Activated T-helper 2 cell treated with anti-CD3 and anti-CD28 coated beads, Interferon-gamma antibody, Interleukin-2, Interleukin-4, amounts not matched to agents 10 μg/mL and 5 μg/mL and 100 μg/mL, durations not matched to agents 14 hours and 24 hours and 36 hours (primary cell): Measurements from ENCODE around the gene CMTM4. TPM values are rescaled to one million over a fixed set of nuclear protein-coding genes. Genes with fewer than 3 reads are reported as not detected.
"Not testable (repeated sequence)": the region's sequence is repeated elsewhere in the genome, so short reads cannot be mapped to it uniquely, and the experiment has no call there.

Experiments
- DNase-seq: peaks from one replicate; pipeline ENCODE4 v3.0.0; 2021; ENCODE audit warnings: low spot score
- H3K27ac Mint-ChIP-seq: one replicate; pipeline ENCODE4 v1.8.0; 2021; ENCODE audit warnings: mixed read lengths
- H3K27me3 Mint-ChIP-seq: one replicate; pipeline ENCODE4 v1.8.0; 2021; ENCODE audit warnings: low read depth, mixed read lengths
- H3K36me3 Mint-ChIP-seq: one replicate; pipeline ENCODE4 v1.8.0; 2021; ENCODE audit warnings: low read depth, mixed read lengths
- H3K4me1 Mint-ChIP-seq: one replicate; pipeline ENCODE4 v1.8.0; 2021; ENCODE audit warnings: low read depth, mixed read lengths
- H3K4me3 Mint-ChIP-seq: one replicate; pipeline ENCODE4 v1.8.0; 2021; ENCODE audit warnings: low read depth, mild to moderate bottlenecking, moderate library complexity, mixed read lengths
- H3K9me3 Mint-ChIP-seq: one replicate; pipeline ENCODE4 v1.8.0; 2021; ENCODE audit warnings: mixed read lengths
- intact Hi-C: fragments of 100-400 bp; cut with micrococcal nuclease; formaldehyde crosslinking; loops from one replicate; pipeline ENCODE4 v1.15.1; 2023
- total RNA-seq: library from RNA; stranded (reverse); gene quantifications from 2 replicates; pipeline ENCODE4 v1.2.3, GENCODE V29; 2022

The CMTM4 gene
- total RNA-seq, 1 donor from 2014 or later, result 4.0 TPM

DNA sequence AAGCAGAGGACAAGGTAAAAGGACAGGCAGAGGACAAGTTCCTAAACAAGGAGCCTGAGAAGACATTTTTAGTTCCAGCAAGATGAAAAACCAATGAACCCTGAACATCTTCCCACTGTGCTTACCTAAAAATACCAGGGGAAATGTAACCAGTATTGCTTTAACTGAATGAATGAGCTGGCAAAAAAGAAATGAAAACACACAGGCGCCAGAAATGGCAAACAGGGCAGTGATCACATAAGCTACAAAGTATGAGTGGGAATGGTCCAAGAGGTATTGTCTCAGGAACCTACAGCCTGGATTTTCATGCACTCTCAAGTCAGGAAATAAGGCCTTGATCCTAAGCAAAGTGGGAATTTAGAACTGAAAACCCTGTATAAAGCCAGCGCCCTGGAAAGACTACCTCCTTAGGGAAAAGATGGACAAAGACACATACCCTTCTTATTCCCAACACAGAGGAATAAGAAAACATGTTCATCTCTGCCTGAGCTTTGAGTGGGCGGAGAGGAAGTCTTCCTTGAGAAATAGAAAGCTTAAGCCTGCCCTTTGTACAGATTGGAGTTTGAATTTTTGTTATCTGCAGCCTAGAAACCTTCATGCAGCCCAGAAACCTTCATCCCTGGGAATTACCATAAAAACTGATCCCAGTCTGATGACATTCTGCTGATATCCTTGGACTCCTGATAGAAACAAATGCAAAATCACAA is 115.1 kb downstream of the CMTM4 start:
- Mint-ChIP-seq H3K27me3 (peaks cover 23% of the 10 kb centered on the region), H3K4me3 (no peak overlapping the region), H3K27ac (no peak overlapping the region), H3K9me3 (no peaks in the 10 kb centered on the region), H3K4me1 (peaks cover 6% of the 10 kb centered on the region), H3K36me3 (peaks cover 23% of the 10 kb centered on the region)
- no peak for DNase-seq
- intact Hi-C loops, result no loop called here

- intact Hi-C loops, result no loop called here
- Mint-ChIP-seq H3K4me3 (no peak overlapping the region), H3K9me3 (no peaks in the 10 kb centered on the region), H3K4me1 (peaks cover 6% of the 10 kb centered on the region), H3K27me3 (peaks cover 23% of the 10 kb centered on the region), H3K27ac (no peak overlapping the region), H3K36me3 (peaks cover 23% of the 10 kb centered on the region)
- DNase-seq, result no peak
Observed at GRCh38 chr16:66580605-66581209, 115.8 kb downstream of the CMTM4 start.

DNA sequence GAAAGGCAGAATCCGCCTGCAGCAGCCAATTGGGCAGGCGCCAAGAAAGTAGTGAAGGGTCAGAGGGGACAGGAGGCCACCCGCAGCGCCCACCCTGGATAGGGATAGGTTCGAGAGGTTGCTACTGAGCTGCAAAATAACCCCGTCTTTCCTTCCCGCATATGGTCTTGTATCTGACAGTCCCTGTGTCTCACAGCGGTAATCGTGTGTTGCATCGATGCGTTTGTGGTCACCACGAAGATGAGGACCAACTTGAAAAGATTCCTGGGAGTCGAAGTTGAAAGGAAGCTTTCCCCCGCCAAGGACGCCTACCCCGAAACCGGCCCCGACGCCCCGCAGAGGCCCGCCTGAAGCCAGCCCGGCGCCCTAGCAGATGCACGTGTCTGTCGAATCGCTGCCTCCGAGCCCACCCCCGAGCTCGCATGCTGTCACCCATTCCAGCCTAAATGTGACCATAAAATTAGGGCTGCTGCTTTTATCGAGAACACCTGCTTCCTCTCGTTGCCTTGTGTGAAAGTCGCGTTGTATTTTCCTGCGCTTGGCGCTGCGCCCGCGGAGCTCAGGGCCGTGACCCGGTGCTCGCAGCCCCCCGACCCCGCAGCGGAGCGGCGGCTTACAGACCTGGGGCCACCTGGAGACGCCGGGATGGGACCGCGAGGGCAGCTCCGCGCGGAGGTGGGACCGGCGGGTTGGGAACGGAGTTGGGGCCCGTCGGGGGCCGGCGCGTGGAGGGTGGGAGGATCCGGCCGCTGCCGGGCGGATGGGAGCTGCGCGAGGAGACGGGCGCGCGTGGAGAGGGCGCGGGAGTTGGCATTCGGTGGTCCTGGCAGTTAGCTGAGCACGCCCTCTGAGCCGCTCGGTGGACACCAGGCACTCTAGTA is 117.7 kb downstream of the CMTM4 start, which contains the start of gene CMTM2:
TSS of gene CMTM2 (plus strand) at position 813 of the 881 bp plus-strand sequence. CDS start 145 bp downstream, outside the sequence.
- peaks cover 6% of the 10 kb centered on the region for H3K4me1 Mint-ChIP-seq
- intact Hi-C loops, result no loop called here
- DNase-seq, result no peak
- no peak within 1 kb of the TSS for H3K4me3 Mint-ChIP-seq
- peaks cover 23% of the 10 kb centered on the region for H3K27me3 Mint-ChIP-seq
- no peak within 1 kb of the TSS for H3K27ac Mint-ChIP-seq
- no peaks in the 10 kb centered on the region for H3K9me3 Mint-ChIP-seq
- H3K36me3 Mint-ChIP-seq, result peaks cover 23% of the 10 kb centered on the region

DNA sequence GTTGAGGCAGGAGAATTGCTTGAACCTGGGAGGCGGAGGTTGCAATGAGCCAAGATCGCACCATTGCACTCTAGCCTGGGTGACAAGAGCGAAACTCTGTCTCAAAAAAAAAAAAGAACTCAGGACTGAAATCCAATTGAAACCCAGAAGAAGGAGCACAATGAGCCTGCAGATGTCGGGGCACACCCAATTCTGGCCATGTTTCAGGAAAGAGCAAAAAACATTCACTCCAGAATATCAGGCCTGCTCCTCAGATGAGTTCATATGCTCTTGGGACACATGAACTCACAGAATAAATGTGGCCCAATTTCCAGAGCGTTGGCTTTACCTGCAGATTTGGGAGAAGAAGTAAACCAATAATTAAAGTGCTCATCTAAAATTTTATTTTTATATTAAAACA is 120.2 kb downstream of the CMTM4 start:
- no peak for DNase-seq
- Mint-ChIP-seq H3K4me1 (peaks cover 7% of the 10 kb centered on the region), H3K36me3 (peaks cover 32% of the 10 kb centered on the region), H3K9me3 (no peaks in the 10 kb centered on the region), H3K27me3 (peaks cover 23% of the 10 kb centered on the region), H3K4me3 (no peak overlapping the region), H3K27ac (no peak overlapping the region)
- intact Hi-C loops, result no loop called here

DNA sequence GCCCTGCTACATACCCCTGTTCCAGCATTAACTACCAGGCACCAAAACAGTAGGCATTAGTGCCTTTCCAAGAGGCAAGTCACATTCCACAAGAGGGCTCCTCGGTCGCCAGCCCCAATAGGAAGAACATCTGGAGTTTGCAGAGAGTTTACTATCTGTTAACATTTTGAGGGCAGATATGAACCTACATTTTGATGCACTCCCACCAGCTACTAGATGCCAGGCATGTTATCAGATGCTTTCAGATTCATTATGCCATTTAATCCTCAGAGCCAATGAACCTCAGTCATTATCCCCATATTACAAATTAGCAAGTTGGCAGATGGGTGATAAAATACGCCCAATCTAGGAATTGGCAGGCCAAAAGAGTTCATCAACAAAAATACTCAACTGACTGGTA is 121.5 kb downstream of the CMTM4 start:
- Mint-ChIP-seq H3K27me3 (peaks cover 21% of the 10 kb centered on the region), H3K27ac (no peak overlapping the region), H3K4me1 (peaks cover 7% of the 10 kb centered on the region), H3K9me3 (no peaks in the 10 kb centered on the region), H3K36me3 (peaks cover 34% of the 10 kb centered on the region), H3K4me3 (no peak overlapping the region)
- DNase-seq, result no peak
- intact Hi-C loops, result no loop called here

- no peak for DNase-seq
Observed at GRCh38 chr16:66574531-66574930, 122.0 kb downstream of the CMTM4 start.

DNA sequence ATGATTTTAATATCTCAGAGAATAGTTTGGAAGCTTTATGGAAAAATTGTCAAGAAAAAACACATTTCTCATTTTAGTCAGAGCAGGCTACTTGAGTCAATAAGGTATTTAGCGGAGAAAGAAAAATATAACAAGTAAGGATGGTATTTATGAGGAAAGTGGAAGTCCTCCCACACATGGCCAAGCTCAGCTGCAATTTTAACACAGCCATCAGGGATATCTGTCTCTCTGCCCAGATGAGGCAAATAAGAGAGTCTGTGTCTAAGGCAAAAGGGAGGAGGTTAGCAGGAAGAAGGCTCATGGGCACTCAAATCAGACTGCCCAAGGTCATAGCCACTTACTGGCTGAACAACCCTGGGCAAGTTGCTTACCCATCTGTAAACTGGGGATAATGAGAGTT is 122.5 kb downstream of the CMTM4 start:
- Mint-ChIP-seq H3K27ac (no peak overlapping the region), H3K4me1 (peaks cover 10% of the 10 kb centered on the region), H3K36me3 (peaks cover 35% of the 10 kb centered on the region), H3K9me3 (no peaks in the 10 kb centered on the region), H3K27me3 (peaks cover 13% of the 10 kb centered on the region), H3K4me3 (no peak overlapping the region)
- intact Hi-C loops, result no loop called here
- no peak for DNase-seq

More at GRCh38 chr16:66574531-66574930, 122.0 kb downstream of the CMTM4 start:
- peaks cover 34% of the 10 kb centered on the region for H3K36me3 Mint-ChIP-seq
- H3K27me3 Mint-ChIP-seq, result peaks cover 15% of the 10 kb centered on the region
- no peaks in the 10 kb centered on the region for H3K9me3 Mint-ChIP-seq
- no peak overlapping the region for H3K27ac Mint-ChIP-seq
- H3K4me1 Mint-ChIP-seq, result peaks cover 7% of the 10 kb centered on the region
- intact Hi-C loops, result no loop called here
- no peak overlapping the region for H3K4me3 Mint-ChIP-seq

- intact Hi-C loops, result no loop called here
- no peak for DNase-seq
- Mint-ChIP-seq H3K36me3 (peaks cover 36% of the 10 kb centered on the region), H3K27ac (no peak overlapping the region), H3K4me1 (peaks cover 13% of the 10 kb centered on the region), H3K9me3 (no peaks in the 10 kb centered on the region), H3K27me3 (peaks cover 2% of the 10 kb centered on the region), H3K4me3 (no peak overlapping the region)
Observed at GRCh38 chr16:66572356-66572755, 124.2 kb downstream of the CMTM4 start.

GRCh38 chr16:66569827-66570405 is 126.6 kb downstream of the CMTM4 start:
- DNase-seq, result no peak
- Mint-ChIP-seq H3K27me3 (no peaks in the 10 kb centered on the region), H3K9me3 (no peaks in the 10 kb centered on the region), H3K4me3 (no peak overlapping the region), H3K4me1 (peaks cover 13% of the 10 kb centered on the region), H3K27ac (no peak overlapping the region), H3K36me3 (peaks cover 60% of the 10 kb centered on the region)
- intact Hi-C loops, result no loop called here

DNA sequence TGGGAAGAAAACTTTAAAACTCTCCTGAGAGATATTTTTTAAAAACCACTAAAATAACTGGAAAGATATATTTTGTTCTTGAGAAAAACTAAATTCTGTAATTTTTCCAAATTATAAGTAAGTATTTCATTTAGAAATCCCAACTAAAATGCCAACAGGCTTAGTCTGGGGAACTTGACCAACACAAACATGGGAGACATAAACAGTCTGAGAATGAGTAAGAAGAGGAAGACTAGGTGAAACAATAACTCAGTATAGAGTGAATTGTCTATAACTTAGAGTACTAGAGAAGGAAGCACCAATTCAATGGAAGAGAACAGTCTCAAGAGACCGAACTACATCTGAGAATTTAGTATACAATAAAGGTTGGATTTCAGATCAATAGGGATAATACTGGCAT is 127.4 kb downstream of the CMTM4 start:
- DNase-seq, result no peak
- no peaks in the 10 kb centered on the region for H3K27me3 Mint-ChIP-seq
- H3K4me3 Mint-ChIP-seq, result no peak overlapping the region
- H3K4me1 Mint-ChIP-seq, result peaks cover 13% of the 10 kb centered on the region
- H3K36me3 Mint-ChIP-seq, result peaks cover 63% of the 10 kb centered on the region
- H3K9me3 Mint-ChIP-seq, result no peaks in the 10 kb centered on the region
- intact Hi-C loops, result no loop called here
- H3K27ac Mint-ChIP-seq, result no peak overlapping the region

- H3K27ac Mint-ChIP-seq, result no peak overlapping the region
- intact Hi-C loops, result no loop called here
- H3K27me3 Mint-ChIP-seq, result no peaks in the 10 kb centered on the region
- H3K36me3 Mint-ChIP-seq, result peaks cover 70% of the 10 kb centered on the region
- peaks cover 20% of the 10 kb centered on the region for H3K4me1 Mint-ChIP-seq
- no peaks in the 10 kb centered on the region for H3K9me3 Mint-ChIP-seq
- DNase-seq, result no peak
- no peak overlapping the region for H3K4me3 Mint-ChIP-seq
Observed at GRCh38 chr16:66568355-66568754, 128.2 kb downstream of the CMTM4 start.

GRCh38 chr16:66567270-66567669 is 129.3 kb downstream of the CMTM4 start:
- H3K9me3 Mint-ChIP-seq, H3K27ac Mint-ChIP-seq, intact Hi-C loops, DNase-seq, H3K4me3 Mint-ChIP-seq, H3K27me3 Mint-ChIP-seq: not testable (repeated sequence)
- Mint-ChIP-seq H3K4me1 (peaks cover 29% of the 10 kb centered on the region), H3K36me3 (peaks cover 75% of the 10 kb centered on the region)
